ENCODE measurements around the gene CD96.
"Not testable (repeated sequence)": the region's sequence is repeated elsewhere in the genome, so short reads cannot be mapped to it uniquely, and the experiment has no call there.

Gene CD96

GRCh38 chr3:111541911-111542483 lies at the start of gene CD96:
CD96 (plus strand) TSS chr3:111542197; CDS start chr3:111542249, 52 bp downstream.
- in situ Hi-C loops (cut with HindIII; ENCODE audit: low sequenced_read_pairs): no loop called here

- in situ Hi-C loops (cut with HindIII; ENCODE audit: low sequenced_read_pairs): no loop called here
Observed at GRCh38 chr3:111493276-111493675, 48.7 kb upstream of the CD96 start.

- in situ Hi-C loops (cut with HindIII; ENCODE audit: low sequenced_read_pairs): no loop called here
Observed at GRCh38 chr3:111496894-111497559, 45.0 kb upstream of the CD96 start.

GRCh38 chr3:111498022-111498421 lies 44.0 kb upstream of the CD96 start:
- in situ Hi-C loops (cut with HindIII; ENCODE audit: low sequenced_read_pairs): no loop called here

- in situ Hi-C loops (cut with HindIII; ENCODE audit: low sequenced_read_pairs): no loop called here
Observed at GRCh38 chr3:111506435-111506834, 35.6 kb upstream of the CD96 start.

- in situ Hi-C loops (cut with HindIII; ENCODE audit: low sequenced_read_pairs): no loop called here
Observed at GRCh38 chr3:111509308-111509707, 32.7 kb upstream of the CD96 start.

- in situ Hi-C loops (cut with HindIII; ENCODE audit: low sequenced_read_pairs): no loop called here
Observed at GRCh38 chr3:111517801-111518200, 24.2 kb upstream of the CD96 start.

GRCh38 chr3:111519178-111519855 lies 22.7 kb upstream of the CD96 start:
- in situ Hi-C loops (cut with HindIII; ENCODE audit: low sequenced_read_pairs): no loop called here

- in situ Hi-C loops (cut with HindIII; ENCODE audit: low sequenced_read_pairs): no loop called here
Observed at GRCh38 chr3:111521891-111522290, 20.1 kb upstream of the CD96 start.

- in situ Hi-C loops (cut with HindIII; ENCODE audit: low sequenced_read_pairs): not testable (repeated sequence)
Observed at GRCh38 chr3:111524486-111524885, 17.5 kb upstream of the CD96 start.

- in situ Hi-C loops (cut with HindIII; ENCODE audit: low sequenced_read_pairs): no loop called here
Observed at GRCh38 chr3:111531446-111531845, 10.6 kb upstream of the CD96 start.

GRCh38 chr3:111534701-111535100 lies 7.3 kb upstream of the CD96 start:
- in situ Hi-C loops (cut with HindIII; ENCODE audit: low sequenced_read_pairs): no loop called here

GRCh38 chr3:111538111-111538510 lies 3.9 kb upstream of the CD96 start:
- in situ Hi-C loops (cut with HindIII; ENCODE audit: low sequenced_read_pairs): no loop called here

- in situ Hi-C loops (cut with HindIII; ENCODE audit: low sequenced_read_pairs): no loop called here
Observed at GRCh38 chr3:111538681-111539083, 3.3 kb upstream of the CD96 start.

GRCh38 chr3:111539351-111540331 lies 2.4 kb upstream of the CD96 start:
- in situ Hi-C loops (cut with HindIII; ENCODE audit: low sequenced_read_pairs): no loop called here

GRCh38 chr3:111541391-111541790 lies 606 bp upstream of the CD96 start:
- in situ Hi-C loops (cut with HindIII; ENCODE audit: low sequenced_read_pairs): no loop called here

- in situ Hi-C loops (cut with HindIII; ENCODE audit: low sequenced_read_pairs): no loop called here
Observed at GRCh38 chr3:111542611-111543300, 759 bp downstream of the CD96 start.

GRCh38 chr3:111545349-111545748 lies 3.4 kb downstream of the CD96 start:
- in situ Hi-C loops (cut with HindIII; ENCODE audit: low sequenced_read_pairs): no loop called here

GRCh38 chr3:111547631-111548030 lies 5.6 kb downstream of the CD96 start:
- in situ Hi-C loops (cut with HindIII; ENCODE audit: low sequenced_read_pairs): no loop called here

GRCh38 chr3:111548092-111548491 lies 6.1 kb downstream of the CD96 start:
- in situ Hi-C loops (cut with HindIII; ENCODE audit: low sequenced_read_pairs): no loop called here

Measured in endothelial cell of hepatic sinusoid (primary cell).